ENCODE data around the gene SMURF1. TPM values are rescaled to one million over a fixed set of nuclear protein-coding genes. Genes with fewer than 3 reads are reported as not detected.

Gene SMURF1
- total and polyA plus RNA-seq, 5 donors, result 4.5 to 14.7 (median 9.5) TPM

DNA sequence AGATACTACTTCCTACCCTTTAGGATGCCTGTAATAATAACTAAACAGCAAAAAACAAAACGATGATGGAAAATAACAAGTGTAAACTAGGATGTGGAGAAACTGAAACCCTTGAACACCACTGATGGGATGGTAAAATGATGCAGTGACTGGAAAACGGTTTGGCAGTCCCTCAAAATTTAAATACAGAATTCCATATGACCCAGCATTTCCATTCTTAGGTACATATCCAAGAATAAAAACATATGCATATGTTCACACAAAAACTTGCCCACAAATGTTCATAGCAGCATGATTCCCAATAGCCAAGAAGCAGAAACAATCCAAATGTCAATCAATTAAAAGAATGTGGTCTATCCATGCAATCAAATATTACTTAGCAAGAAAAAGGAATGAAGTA is 25.8 kb downstream of the SMURF1 start:
- Histone ChIP-seq H3K9me3 (ENCODE audit: control insufficient read depth, low read length) (no peaks in the 10 kb centered on the region), H3K4me3 (ENCODE audit: low read length) (no peak overlapping the region), H3K4me1 (ENCODE audit: control insufficient read depth, insufficient read depth, low read length) (peaks cover 9% of the 10 kb centered on the region), H3K27ac (ENCODE audit: low read length) (no peak overlapping the region), H3K27me3 (ENCODE audit: control insufficient read depth, insufficient read depth) (no peaks in the 10 kb centered on the region)
- DNase-seq (no peak), ATAC-seq (no peak)
- intact Hi-C loops (cut with DNase I), result no loop called here
- WGBS, result 79% methylated on average over 2 of the region's 2 CpGs

DNA sequence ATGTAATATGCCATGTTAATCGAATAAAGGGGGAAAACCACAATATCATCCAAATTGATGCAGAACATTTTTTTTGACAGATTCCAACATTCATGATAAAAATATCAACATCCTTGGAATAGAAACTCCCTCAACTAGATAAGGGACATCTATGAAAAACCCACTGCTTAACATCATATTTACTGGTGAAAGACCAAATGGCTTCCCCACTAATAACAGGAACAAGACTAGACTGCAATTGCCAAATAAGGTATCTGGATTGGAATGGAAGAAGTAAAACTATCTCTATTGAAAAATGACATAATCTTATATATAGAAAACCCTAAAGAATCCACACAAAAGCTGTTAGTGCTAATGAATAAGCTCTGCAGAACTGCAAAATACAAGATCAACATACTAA is 27.8 kb downstream of the SMURF1 start:
- 67% methylated on average over 1 of the region's 1 CpG for WGBS
- no peaks in the 10 kb centered on the region for H3K9me3 ChIP-seq (ENCODE audit: control insufficient read depth, low read length)
- no peak overlapping the region for H3K4me3 ChIP-seq (ENCODE audit: low read length)
- DNase-seq, result no peak
- peaks cover 9% of the 10 kb centered on the region for H3K4me1 ChIP-seq (ENCODE audit: control insufficient read depth, insufficient read depth, low read length)
- intact Hi-C loops (cut with DNase I), result no loop called here
- no peak overlapping the region for H3K27ac ChIP-seq (ENCODE audit: low read length)
- no peak for ATAC-seq
- no peaks in the 10 kb centered on the region for H3K27me3 ChIP-seq (ENCODE audit: control insufficient read depth, insufficient read depth)

DNA sequence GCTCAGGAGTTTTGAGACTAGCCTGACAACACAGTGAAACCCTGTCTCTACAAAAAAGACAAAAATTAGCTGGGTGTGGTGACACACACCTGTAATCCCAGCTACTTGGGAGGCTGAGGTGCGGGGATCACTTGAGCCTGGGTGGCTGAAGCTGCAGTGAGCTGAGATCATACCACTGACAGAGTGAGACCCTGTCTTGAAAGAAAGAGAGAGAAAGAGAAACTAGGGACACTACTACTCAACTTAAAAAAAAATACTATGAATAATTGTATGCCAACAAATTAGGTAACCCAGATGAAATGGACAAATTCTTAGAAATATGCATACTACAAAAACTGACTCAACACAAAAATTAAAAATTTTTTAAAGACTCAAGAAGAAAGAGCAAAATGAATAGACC is 28.5 kb downstream of the SMURF1 start:
- intact Hi-C loops (cut with DNase I), result no loop called here
- H3K27me3 ChIP-seq (ENCODE audit: control insufficient read depth, insufficient read depth), result no peaks in the 10 kb centered on the region

DNA sequence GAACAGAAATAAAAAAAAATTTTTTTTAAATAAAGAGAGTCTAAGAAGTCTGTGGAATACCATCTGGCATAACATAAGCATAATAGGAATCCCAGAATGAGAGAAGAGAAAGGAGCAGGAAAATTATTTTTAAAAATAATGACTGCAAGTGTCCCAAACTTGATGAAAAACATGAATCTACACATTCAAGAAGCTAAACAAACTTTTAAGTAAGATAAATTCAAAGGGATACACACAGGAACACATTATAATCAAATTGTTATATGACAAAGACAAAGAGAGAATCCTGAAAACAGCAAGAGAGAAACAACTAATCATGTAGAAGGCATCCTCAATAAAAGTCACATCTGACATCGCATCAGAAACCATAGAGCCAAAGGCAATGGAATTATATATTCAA is 30.9 kb downstream of the SMURF1 start:
- Histone ChIP-seq H3K27ac (ENCODE audit: low read length) (no peak overlapping the region), H3K4me1 (ENCODE audit: control insufficient read depth, insufficient read depth, low read length) (peaks cover 13% of the 10 kb centered on the region), H3K4me3 (ENCODE audit: low read length) (no peak overlapping the region), H3K27me3 (ENCODE audit: control insufficient read depth, insufficient read depth) (no peaks in the 10 kb centered on the region), H3K9me3 (ENCODE audit: control insufficient read depth, low read length) (no peaks in the 10 kb centered on the region)
- 97% methylated on average over 1 of the region's 1 CpG for WGBS
- DNase-seq, result no peak
- intact Hi-C loops (cut with DNase I), result no loop called here
- ATAC-seq, result no peak

More for the DNA sequence above, 28.5 kb downstream of the SMURF1 start:
- Histone ChIP-seq H3K4me3 (ENCODE audit: low read length) (no peak overlapping the region), H3K27ac (ENCODE audit: low read length) (no peak overlapping the region), H3K4me1 (ENCODE audit: control insufficient read depth, insufficient read depth, low read length) (peaks cover 11% of the 10 kb centered on the region), H3K9me3 (ENCODE audit: control insufficient read depth, low read length) (no peaks in the 10 kb centered on the region)
- no peak for ATAC-seq
- DNase-seq, result no peak
- 98% methylated on average over 1 of the region's 1 CpG for WGBS

DNA sequence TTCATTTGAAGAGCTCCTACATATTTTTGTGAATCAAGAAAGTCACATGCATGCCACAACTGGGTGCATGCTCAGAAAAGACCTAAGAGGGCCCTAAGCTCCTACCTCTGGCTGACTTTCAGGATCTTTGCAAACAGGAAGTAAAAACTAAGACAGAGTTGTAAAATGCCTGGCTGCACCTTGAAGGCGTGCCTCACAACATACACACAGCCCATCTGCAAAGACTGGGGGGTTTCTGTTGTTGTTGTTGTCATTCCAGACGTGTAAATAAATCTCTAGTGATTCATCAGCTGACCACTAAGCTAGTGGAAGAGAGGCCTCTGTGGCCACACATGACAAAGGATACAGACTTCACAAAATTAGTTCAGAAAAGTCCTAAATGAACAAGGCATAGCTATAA is 31.8 kb downstream of the SMURF1 start:
- 73% methylated on average over 2 of the region's 2 CpGs for WGBS
- no peaks in the 10 kb centered on the region for H3K27me3 ChIP-seq (ENCODE audit: control insufficient read depth, insufficient read depth)
- no peak overlapping the region for H3K4me3 ChIP-seq (ENCODE audit: low read length)
- no peak for ATAC-seq
- intact Hi-C loops (cut with DNase I), result no loop called here
- H3K4me1 ChIP-seq (ENCODE audit: control insufficient read depth, insufficient read depth, low read length), result peaks cover 13% of the 10 kb centered on the region
- no peaks in the 10 kb centered on the region for H3K9me3 ChIP-seq (ENCODE audit: control insufficient read depth, low read length)
- no peak overlapping the region for H3K27ac ChIP-seq (ENCODE audit: low read length)
- no peak for DNase-seq

- no peak for ATAC-seq
- intact Hi-C loops (cut with DNase I), result no loop called here
- no peak for DNase-seq
- H3K4me1 ChIP-seq (ENCODE audit: control insufficient read depth, insufficient read depth, low read length), result peaks cover 13% of the 10 kb centered on the region
- no peak overlapping the region for H3K4me3 ChIP-seq (ENCODE audit: low read length)
- no peaks in the 10 kb centered on the region for H3K27me3 ChIP-seq (ENCODE audit: control insufficient read depth, insufficient read depth)
- no peaks in the 10 kb centered on the region for H3K9me3 ChIP-seq (ENCODE audit: control insufficient read depth, low read length)
- no peak overlapping the region for H3K27ac ChIP-seq (ENCODE audit: low read length)
Measured at GRCh38 chr7:99111591-99111990, 32.3 kb downstream of the SMURF1 start.

DNA sequence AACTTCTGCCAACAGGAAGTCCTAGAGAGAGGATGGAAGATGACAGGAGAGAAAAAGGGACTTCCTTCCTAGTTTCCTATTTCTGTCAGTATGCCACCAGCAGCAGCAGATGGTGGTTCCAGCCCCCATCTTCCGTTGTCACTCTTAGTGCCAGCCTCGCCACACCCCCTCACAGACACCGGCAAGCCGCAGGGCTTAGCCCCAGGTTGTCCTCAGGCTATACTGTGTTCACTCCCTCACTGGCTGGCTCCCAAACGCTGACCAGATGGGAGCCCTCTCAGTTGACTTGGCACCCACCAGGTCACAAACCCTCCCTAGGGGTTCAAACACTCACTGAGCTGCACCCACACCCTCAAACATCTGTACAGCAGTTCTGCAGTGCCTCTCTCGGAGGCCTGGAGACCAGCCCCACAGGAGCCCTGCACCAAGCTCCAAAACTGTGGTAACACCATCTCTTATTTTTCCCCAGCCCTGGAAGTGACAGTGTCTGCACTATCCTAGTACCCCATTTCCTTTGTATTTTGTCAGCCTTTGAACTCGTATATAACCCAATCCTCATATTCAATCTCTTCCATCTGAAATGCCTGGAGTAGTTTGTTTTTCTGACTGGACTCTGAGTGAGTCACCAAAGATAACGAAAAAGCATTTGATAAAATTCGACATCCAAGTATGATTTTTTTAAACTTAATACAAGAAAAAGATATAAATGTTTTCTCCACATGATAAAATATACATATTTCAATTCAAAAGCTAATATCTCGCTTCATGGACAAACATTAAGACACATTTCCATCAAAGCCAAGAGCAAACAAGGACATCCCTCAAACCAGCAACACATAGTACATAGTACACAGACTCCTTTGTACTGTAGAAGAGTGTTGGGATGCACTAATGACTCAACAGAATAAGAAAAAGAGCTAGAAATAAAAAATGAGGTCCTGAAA is 34.5 kb downstream of the SMURF1 start:
- no peaks in the 10 kb centered on the region for H3K27me3 ChIP-seq (ENCODE audit: control insufficient read depth, insufficient read depth)
- no peak overlapping the region for H3K4me3 ChIP-seq (ENCODE audit: low read length)
- DNase-seq (peak; percentile 33 to 80 (median 67)), ATAC-seq (peak; percentile 66 to 71)
- peaks cover 10% of the 10 kb centered on the region for H3K4me1 ChIP-seq (ENCODE audit: control insufficient read depth, insufficient read depth, low read length)
- peak overlapping the region; percentile 1 for H3K27ac ChIP-seq (ENCODE audit: low read length)
- no peaks in the 10 kb centered on the region for H3K9me3 ChIP-seq (ENCODE audit: control insufficient read depth, low read length)
- 37% methylated on average over 10 of the region's 10 CpGs for whole genome bisulfite sequencing
- intact Hi-C loops (cut with DNase I), result no loop called here

GRCh38 chr7:99108613-99109012 is 35.3 kb downstream of the SMURF1 start:
- 45% methylated on average over 4 of the region's 4 CpGs for WGBS

DNA sequence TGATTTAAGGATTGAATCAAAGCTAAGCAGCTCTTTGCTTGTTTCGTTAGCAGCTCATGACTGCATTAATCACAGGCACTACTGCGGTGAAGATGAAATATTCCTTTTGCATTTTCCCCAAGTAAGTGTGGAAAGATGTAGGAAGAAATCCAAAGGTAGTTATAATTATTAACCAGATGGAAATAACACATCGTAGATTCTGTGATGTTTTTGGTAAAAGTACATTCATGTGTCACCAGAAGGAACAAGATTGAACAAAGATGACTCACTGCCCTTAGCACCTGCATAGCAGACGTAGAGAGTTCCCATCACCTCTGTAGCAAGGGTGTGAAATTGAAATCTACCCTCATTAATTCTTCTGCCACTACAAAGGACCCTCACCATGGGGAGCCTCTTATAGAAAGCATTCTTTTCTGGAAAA is 37.1 kb downstream of the SMURF1 start:
- H3K4me1 ChIP-seq (ENCODE audit: control insufficient read depth, insufficient read depth, low read length), result peaks cover 8% of the 10 kb centered on the region
- intact Hi-C loops (cut with DNase I), result no loop called here
- no peak overlapping the region for H3K4me3 ChIP-seq (ENCODE audit: low read length)
- WGBS, result 84% methylated on average over 4 of the region's 4 CpGs
- H3K27me3 ChIP-seq (ENCODE audit: control insufficient read depth, insufficient read depth), result no peaks in the 10 kb centered on the region
- no peak for ATAC-seq
- no peaks in the 10 kb centered on the region for H3K9me3 ChIP-seq (ENCODE audit: control insufficient read depth, low read length)
- no peak overlapping the region for H3K27ac ChIP-seq (ENCODE audit: low read length)
- no peak for DNase-seq

More at GRCh38 chr7:99108613-99109012, 35.3 kb downstream of the SMURF1 start:
- H3K9me3 ChIP-seq (ENCODE audit: control insufficient read depth, low read length), result no peaks in the 10 kb centered on the region
- no peak overlapping the region for H3K4me3 ChIP-seq (ENCODE audit: low read length)
- DNase-seq (no peak), ATAC-seq (no peak)
- H3K27me3 ChIP-seq (ENCODE audit: control insufficient read depth, insufficient read depth), result no peaks in the 10 kb centered on the region
- H3K4me1 ChIP-seq (ENCODE audit: control insufficient read depth, insufficient read depth, low read length), result peaks cover 10% of the 10 kb centered on the region
- peak overlapping the region; percentile 1 for H3K27ac ChIP-seq (ENCODE audit: low read length)
- intact Hi-C loops (cut with DNase I), result no loop called here

- Histone ChIP-seq H3K27me3 (ENCODE audit: control insufficient read depth, insufficient read depth) (no peaks in the 10 kb centered on the region), H3K4me1 (ENCODE audit: control insufficient read depth, insufficient read depth, low read length) (peaks cover 7% of the 10 kb centered on the region), H3K9me3 (ENCODE audit: control insufficient read depth, low read length) (no peaks in the 10 kb centered on the region), H3K27ac (ENCODE audit: low read length) (no peak overlapping the region), H3K4me3 (ENCODE audit: low read length) (no peak overlapping the region)
- DNase-seq (no peak), ATAC-seq (no peak)
- intact Hi-C loops (cut with DNase I), result no loop called here
- WGBS, result 84% methylated on average over 6 of the region's 6 CpGs
Measured at GRCh38 chr7:99106411-99106810, 37.5 kb downstream of the SMURF1 start.

DNA sequence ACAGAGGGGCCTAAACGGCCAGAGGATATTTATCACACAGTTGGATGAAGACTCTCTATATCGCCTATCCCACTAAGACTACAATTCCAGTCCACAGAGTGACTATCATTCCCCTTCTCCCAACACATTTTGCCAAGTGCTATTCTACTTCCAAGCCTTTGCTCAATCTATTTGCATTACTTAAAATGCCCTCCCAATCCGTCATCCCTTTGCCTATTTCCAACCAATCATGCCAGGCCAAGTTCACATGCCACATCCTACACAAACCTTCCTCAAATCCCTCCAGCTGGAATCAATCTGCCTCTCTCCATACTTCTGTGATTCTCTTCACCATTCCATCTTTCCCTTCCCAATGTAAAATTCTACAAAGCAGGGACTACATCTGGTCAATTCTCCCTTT is 38.2 kb downstream of the SMURF1 start:
- intact Hi-C loops (cut with DNase I), result no loop called here
- DNase-seq (no peak), ATAC-seq (no peak)
- Histone ChIP-seq H3K27me3 (ENCODE audit: control insufficient read depth, insufficient read depth) (no peaks in the 10 kb centered on the region), H3K4me1 (ENCODE audit: control insufficient read depth, insufficient read depth, low read length) (peaks cover 7% of the 10 kb centered on the region), H3K4me3 (ENCODE audit: low read length) (no peak overlapping the region), H3K9me3 (ENCODE audit: control insufficient read depth, low read length) (no peaks in the 10 kb centered on the region), H3K27ac (ENCODE audit: low read length) (no peak overlapping the region)
- WGBS, result 67% methylated on average over 3 of the region's 3 CpGs

Data from right cardiac atrium (tissue), 5 donors.